ENCODE results near the gene VSIG10L.

DNA sequence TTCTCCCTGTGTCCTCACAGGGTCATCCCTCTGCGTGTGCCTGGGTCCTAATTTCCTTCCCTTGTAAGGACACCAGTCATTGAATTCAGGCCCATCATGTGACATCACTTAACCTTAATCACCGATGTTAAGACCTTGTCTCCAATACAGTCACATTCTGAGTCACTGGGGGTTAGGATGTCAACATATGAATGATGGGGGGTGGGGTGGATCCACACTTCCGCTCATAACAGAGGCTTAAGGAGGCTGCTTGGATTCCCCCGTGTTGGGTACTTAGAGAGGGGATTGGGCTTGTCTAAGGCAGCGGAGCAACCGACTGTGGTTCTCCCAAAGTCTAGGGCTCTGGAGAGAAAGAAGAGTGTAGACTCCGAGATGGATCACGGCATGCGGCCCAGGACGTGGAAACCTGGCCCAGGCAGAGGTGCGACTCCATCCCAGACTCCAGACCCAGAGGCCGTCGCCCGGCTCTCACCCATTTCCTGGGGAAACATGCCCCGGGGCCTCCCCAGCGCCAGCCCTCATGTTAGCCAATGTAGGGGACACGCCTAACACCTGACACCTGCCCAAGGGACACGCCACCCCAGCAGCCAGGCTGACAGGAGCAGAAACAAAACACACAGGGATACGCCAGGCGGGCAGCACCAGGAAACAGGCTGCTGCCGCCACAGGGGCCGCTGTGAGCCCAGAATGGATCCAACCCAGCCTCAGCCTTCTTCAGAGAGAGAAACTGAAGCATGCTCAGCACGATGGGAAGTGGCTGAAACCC, 47.5 kb downstream of the VSIG10L start:
- TF ChIP-seq, protein P1, sequence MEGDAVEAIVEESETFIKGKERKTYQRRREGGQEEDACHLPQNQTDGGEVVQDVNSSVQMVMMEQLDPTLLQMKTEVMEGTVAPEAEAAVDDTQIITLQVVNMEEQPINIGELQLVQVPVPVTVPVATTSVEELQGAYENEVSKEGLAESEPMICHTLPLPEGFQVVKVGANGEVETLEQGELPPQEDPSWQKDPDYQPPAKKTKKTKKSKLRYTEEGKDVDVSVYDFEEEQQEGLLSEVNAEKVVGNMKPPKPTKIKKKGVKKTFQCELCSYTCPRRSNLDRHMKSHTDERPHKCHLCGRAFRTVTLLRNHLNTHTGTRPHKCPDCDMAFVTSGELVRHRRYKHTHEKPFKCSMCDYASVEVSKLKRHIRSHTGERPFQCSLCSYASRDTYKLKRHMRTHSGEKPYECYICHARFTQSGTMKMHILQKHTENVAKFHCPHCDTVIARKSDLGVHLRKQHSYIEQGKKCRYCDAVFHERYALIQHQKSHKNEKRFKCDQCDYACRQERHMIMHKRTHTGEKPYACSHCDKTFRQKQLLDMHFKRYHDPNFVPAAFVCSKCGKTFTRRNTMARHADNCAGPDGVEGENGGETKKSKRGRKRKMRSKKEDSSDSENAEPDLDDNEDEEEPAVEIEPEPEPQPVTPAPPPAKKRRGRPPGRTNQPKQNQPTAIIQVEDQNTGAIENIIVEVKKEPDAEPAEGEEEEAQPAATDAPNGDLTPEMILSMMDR (IDR thresholded peaks at IDR 0.05) = no peak
- no peak for TF ChIP-seq POLR2A (IDR thresholded peaks at IDR 0.05)
